Epithelial cell of proximal tubule (primary cell): ENCODE data around the gene USP32. TPM values are rescaled to one million over a fixed set of nuclear protein-coding genes. Genes with fewer than 3 reads are reported as not detected.

Experiments
- DNase-seq: peaks from one replicate; pipeline ENCODE4 v3.0.0-alpha.2; 2011; ENCODE audit warnings: low read depth
- H3K4me3 ChIP-seq: 2 replicates; pipeline ENCODE4 v1.5.1; 2011; ENCODE audit warnings: low read depth, mild to moderate bottlenecking, low read length
- total RNA-seq: library from RNA; depleted of rRNA; stranded (reverse); fragments of >200 nt; gene quantifications from 2 replicates; pipeline ENCODE4 v1.2.3, GENCODE V29; 2015
- TF ChIP-seq, protein P1 (sequence below): conservative IDR thresholded peaks from 2 replicates; pipeline ENCODE4 v1.5.1; 2012; ENCODE audit warnings: low read depth, mild to moderate bottlenecking, low read length

USP32 gene
- total RNA-seq, 1 donor from 2014 or later = 18.7 TPM

GRCh38 chr17:60356940-60357339 lies 35.0 kb downstream of the USP32 start:
- TF ChIP-seq, protein P1, sequence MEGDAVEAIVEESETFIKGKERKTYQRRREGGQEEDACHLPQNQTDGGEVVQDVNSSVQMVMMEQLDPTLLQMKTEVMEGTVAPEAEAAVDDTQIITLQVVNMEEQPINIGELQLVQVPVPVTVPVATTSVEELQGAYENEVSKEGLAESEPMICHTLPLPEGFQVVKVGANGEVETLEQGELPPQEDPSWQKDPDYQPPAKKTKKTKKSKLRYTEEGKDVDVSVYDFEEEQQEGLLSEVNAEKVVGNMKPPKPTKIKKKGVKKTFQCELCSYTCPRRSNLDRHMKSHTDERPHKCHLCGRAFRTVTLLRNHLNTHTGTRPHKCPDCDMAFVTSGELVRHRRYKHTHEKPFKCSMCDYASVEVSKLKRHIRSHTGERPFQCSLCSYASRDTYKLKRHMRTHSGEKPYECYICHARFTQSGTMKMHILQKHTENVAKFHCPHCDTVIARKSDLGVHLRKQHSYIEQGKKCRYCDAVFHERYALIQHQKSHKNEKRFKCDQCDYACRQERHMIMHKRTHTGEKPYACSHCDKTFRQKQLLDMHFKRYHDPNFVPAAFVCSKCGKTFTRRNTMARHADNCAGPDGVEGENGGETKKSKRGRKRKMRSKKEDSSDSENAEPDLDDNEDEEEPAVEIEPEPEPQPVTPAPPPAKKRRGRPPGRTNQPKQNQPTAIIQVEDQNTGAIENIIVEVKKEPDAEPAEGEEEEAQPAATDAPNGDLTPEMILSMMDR = no peak
- no peak overlapping the region for H3K4me3 ChIP-seq
- no peak for DNase-seq

DNA sequence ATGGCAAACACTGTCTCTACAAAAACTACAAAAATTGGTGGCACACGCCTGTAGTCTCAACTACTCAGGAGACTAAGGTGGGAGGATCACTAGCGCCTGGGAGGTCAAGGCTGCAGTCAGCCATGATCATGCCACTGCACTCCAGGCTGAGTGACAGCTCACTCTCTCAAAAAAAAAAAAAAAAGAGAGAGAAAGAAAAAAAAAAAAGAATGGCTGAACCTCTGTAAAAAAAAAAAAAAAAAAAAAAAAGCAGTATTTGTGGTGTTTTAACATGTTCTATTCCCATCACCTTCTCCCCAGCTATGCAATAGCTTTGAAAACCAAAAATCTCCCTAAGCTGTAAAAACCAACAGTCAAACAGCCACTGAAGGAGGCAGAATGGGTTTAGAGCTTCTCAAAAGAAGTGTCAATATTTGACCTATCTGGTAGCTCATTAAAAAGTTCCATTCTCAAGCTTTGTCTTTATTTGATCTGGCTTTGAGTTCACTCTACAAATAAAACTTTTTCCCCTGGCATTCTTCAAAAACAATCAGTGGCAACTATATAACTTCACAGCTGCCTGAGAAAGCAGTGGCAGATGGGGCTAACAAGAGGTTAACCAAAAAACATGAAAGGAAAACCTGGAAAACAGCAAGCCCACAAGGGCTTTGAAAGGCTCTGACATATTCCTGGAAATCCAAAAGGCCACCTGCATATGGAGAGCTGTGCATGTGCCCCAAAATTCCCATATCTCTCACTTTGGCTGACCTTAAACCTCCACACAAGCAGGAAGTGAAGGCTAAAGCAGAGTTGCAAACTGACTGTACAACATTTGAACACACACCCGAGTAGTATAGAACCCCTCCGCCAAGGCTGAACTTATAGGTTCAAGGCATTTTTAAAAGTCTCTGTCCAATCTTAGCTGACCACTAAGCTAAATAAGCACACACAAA lies 36.0 kb downstream of the USP32 start:
- TF ChIP-seq, protein P1 = no peak
- DNase-seq = no peak
- no peak overlapping the region for H3K4me3 ChIP-seq

GRCh38 chr17:60354223-60354622 lies 37.7 kb downstream of the USP32 start:
- TF ChIP-seq, protein P1 = no peak

DNA sequence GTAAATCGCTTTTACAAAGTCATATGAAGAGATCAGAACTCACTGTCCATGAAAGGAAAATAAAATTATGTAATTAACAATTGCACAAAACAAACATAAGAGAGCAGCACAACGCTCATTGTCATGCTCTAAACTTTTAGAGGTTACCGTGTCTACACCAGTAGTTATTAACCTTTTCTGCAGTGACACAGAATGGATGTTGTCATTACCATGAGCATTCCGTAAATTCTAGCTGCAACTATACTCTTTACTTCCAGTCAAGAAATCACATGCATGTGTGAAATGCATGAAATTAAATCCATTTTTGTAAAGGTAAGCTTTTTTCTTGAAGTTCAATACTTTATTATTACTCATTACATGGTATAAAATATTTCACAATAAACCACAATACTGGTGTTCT lies 38.2 kb downstream of the USP32 start:
- TF ChIP-seq, protein P1 = no peak
- no peak overlapping the region for H3K4me3 ChIP-seq

More at GRCh38 chr17:60354223-60354622, 37.7 kb downstream of the USP32 start:
- no peak for DNase-seq
- no peak overlapping the region for H3K4me3 ChIP-seq

DNA sequence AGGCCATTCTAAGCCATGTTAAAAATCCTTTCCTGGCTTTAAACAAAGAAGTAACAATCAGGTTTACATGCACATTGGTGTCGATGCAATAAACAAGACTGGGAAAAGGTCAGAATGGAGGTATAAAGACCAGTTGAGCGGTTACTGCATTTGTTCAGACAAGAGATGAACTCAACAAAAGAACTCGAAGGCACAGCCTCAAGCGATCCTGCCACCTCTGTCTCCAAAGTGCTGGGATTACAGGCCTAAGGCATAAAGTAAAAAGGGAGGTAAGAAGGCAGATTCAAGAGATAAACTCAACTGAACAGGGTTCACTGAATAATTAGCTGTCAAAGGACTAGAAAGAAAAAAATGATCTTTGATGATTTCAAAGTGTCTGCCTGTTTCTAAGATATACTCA lies 39.4 kb downstream of the USP32 start:
- DNase-seq = no peak
- no peak overlapping the region for H3K4me3 ChIP-seq
- TF ChIP-seq, protein P1 = no peak

More for the DNA sequence above, 38.2 kb downstream of the USP32 start:
- no peak for DNase-seq

DNA sequence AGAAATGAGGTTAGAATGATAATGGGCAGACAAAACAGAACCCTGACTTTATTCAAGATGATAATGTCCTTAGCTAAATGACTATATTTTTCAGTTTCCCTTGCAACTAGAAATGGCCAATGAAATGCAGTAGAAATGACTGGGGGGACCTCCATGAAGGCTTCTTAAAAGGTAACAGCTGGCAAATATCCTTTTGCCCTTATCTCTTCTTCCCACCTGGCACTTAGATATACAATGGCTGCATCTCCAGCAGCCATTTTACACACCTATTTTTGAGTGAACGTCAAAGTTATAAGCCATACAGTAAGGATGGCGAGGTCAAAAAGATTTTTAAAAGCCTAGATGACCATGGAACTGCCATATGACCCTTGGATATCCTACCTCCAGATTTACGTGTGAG lies 39.9 kb downstream of the USP32 start:
- H3K4me3 ChIP-seq = no peak overlapping the region
- DNase-seq = no peak
- TF ChIP-seq, protein P1 = no peak
